Measurements from ENCODE around the gene ZSCAN10. TPM values are rescaled to one million over a fixed set of nuclear protein-coding genes. Genes with fewer than 3 reads are reported as not detected.
"Not testable (repeated sequence)": the region's sequence is repeated elsewhere in the genome, so short reads cannot be mapped to it uniquely, and the experiment has no call there.

ZSCAN10 gene
- total RNA-seq, 1 experiment from 2014 or later = 0.76 TPM

- TSS peak; percentile 62 for BruUV-seq (replicated peaks)
- H3K27ac ChIP-seq (ENCODE audit: low read depth, low read length) = no peak overlapping the region
- intact Hi-C loops (cut with micrococcal nuclease) = loop anchor here (2.0 to 10.0 kb wide), 2 partner anchors 71 to 117 kb away; no protein-coding TSS in a partner anchor
- TF ChIP-seq CEBPB (IDR thresholded peaks at IDR 0.05; ENCODE audit: low read depth) (no peak), ZFX (IDR thresholded peaks at IDR 0.05) (no peak), SP1 (IDR thresholded peaks at IDR 0.05; ENCODE audit: low read depth) (no peak), ZNF274 (IDR thresholded peaks at IDR 0.05; ENCODE audit: low read depth, low read length) (no peak)
- RAD21 ChIA-PET (ENCODE audit: low non-redundant PET in 1 of 2, low total read pairs in 2 of 2, uncharacterized antibody in 2 of 2, unreplicated experiment in 2 of 2) = no interaction called here
- H3K27me3 ChIP-seq (ENCODE audit: insufficient read depth, low read length) = no peaks in the 10 kb centered on the region
- POLR2A ChIA-PET = no interaction called here
- H3K4me1 ChIP-seq (ENCODE audit: control insufficient read depth in 1 of 2, insufficient read depth in 2 of 2, low read length in 2 of 2) = peaks cover 0 to 22% of the 10 kb centered on the region in 2 experiments; a peak in 3 of 4 replicates
- H3K9ac ChIP-seq (ENCODE audit: low read length) = no peak overlapping the region
- H3K79me2 ChIP-seq (ENCODE audit: insufficient read depth, low read length) = no peaks in the 10 kb centered on the region
- H3K36me3 ChIP-seq (ENCODE audit: control insufficient read depth in 1 of 2, insufficient read depth in 2 of 2, low read length in 2 of 2) = no peaks in the 10 kb centered on the region
- DNase-seq (ENCODE audit: low read depth, low spot score) = no peak
- no peaks in the 10 kb centered on the region for H3K9me3 ChIP-seq (ENCODE audit: control insufficient read depth in 1 of 2, insufficient read depth in 1 of 2, low read depth in 1 of 2, low read length in 2 of 2)
- no peaks in the 10 kb centered on the region for H4K20me1 ChIP-seq (ENCODE audit: insufficient read depth)
- H3K9me2 ChIP-seq (ENCODE audit: insufficient read depth) = no peaks in the 10 kb centered on the region
- CTCF ChIA-PET = interaction anchor here (1.8 to 2.5 kb wide), 4 partner anchors 26 to 75 kb away, joined by 9 to 16 read pairs (median 10); no protein-coding TSS in a partner anchor
- ATAC-seq = no peak
- no peak overlapping the region for H2AFZ ChIP-seq (ENCODE audit: low read depth, low read length, poor library complexity, severe bottlenecking)
- H3K4me2 ChIP-seq (ENCODE audit: low read length) = peak overlapping the region; percentile 95
- H3K4me3 ChIP-seq (replicated peaks in 1 of 2; ENCODE audit: low read depth in 1 of 2, low read length in 2 of 2) = peak overlapping the region in 1 of 2 experiments; percentile 87; a peak in 2 of 4 replicates
These were observed 41.6 kb downstream of the ZSCAN10 start for GRCh38 chr16:3057181-3058138.

GRCh38 chr16:3056336-3057180 is 42.5 kb downstream of the ZSCAN10 start:
- Histone ChIP-seq H3K79me2 (ENCODE audit: insufficient read depth, low read length) (no peaks in the 10 kb centered on the region), H3K4me3 (replicated peaks in 1 of 2; ENCODE audit: low read depth in 1 of 2, low read length in 2 of 2) (no peak overlapping the region), H3K4me1 (ENCODE audit: control insufficient read depth in 1 of 2, insufficient read depth in 2 of 2, low read length in 2 of 2) (peaks cover 0 to 23% of the 10 kb centered on the region in 2 experiments; a peak in 3 of 4 replicates), H2AFZ (ENCODE audit: low read depth, low read length, poor library complexity, severe bottlenecking) (no peak overlapping the region), H3K9me3 (ENCODE audit: control insufficient read depth in 1 of 2, insufficient read depth in 1 of 2, low read depth in 1 of 2, low read length in 2 of 2) (no peaks in the 10 kb centered on the region), H3K4me2 (ENCODE audit: low read length) (no peak overlapping the region), H3K36me3 (ENCODE audit: control insufficient read depth in 1 of 2, insufficient read depth in 2 of 2, low read length in 2 of 2) (no peaks in the 10 kb centered on the region), H3K27ac (ENCODE audit: low read depth, low read length) (no peak overlapping the region), H3K27me3 (ENCODE audit: insufficient read depth, low read length) (no peaks in the 10 kb centered on the region), H3K9me2 (ENCODE audit: insufficient read depth) (no peaks in the 10 kb centered on the region), H4K20me1 (ENCODE audit: insufficient read depth) (no peaks in the 10 kb centered on the region), H3K9ac (ENCODE audit: low read length) (no peak overlapping the region)
- DNase-seq (ENCODE audit: low read depth, low spot score) (no peak), ATAC-seq (no peak)
- ChIA-PET POLR2A (no interaction called here), CTCF (interaction anchor here (0.6 kb wide), 1 partner anchor 9 kb away, joined by 4 read pairs; no protein-coding TSS in a partner anchor), RAD21 (ENCODE audit: low non-redundant PET in 1 of 2, low total read pairs in 2 of 2, uncharacterized antibody in 2 of 2, unreplicated experiment in 2 of 2) (no interaction called here)
- BruUV-seq (replicated peaks) = no TSS peak
- TF ChIP-seq ELF1 (IDR thresholded peaks at IDR 0.05; ENCODE audit: borderline replicate concordance, low read depth) (no peak), EZH2phosphoT487 (IDR thresholded peaks at IDR 0.05; ENCODE audit: borderline replicate concordance) (no peak), JUND (IDR thresholded peaks at IDR 0.05) (no peak), SRF (IDR thresholded peaks at IDR 0.05; ENCODE audit: low read depth) (no peak)
- intact Hi-C loops (cut with micrococcal nuclease) = loop anchor here (10.0 kb wide), 1 partner anchor 118 kb away; no protein-coding TSS in a partner anchor

- H3K79me2 ChIP-seq (ENCODE audit: insufficient read depth, low read length); H3K4me2 ChIP-seq (ENCODE audit: low read length); DNase-seq (ENCODE audit: low read depth, low spot score); H3K9me3 ChIP-seq (ENCODE audit: control insufficient read depth in 1 of 2, insufficient read depth in 1 of 2, low read depth in 1 of 2, low read length in 2 of 2); POLR2A ChIA-PET; H3K9me2 ChIP-seq (ENCODE audit: insufficient read depth); H2AFZ ChIP-seq (ENCODE audit: low read depth, low read length, poor library complexity, severe bottlenecking); H3K9ac ChIP-seq (ENCODE audit: low read length); CTCF ChIA-PET; H3K27me3 ChIP-seq (ENCODE audit: insufficient read depth, low read length); H3K36me3 ChIP-seq (ENCODE audit: control insufficient read depth in 1 of 2, insufficient read depth in 2 of 2, low read length in 2 of 2); BruUV-seq (replicated peaks); H4K20me1 ChIP-seq (ENCODE audit: insufficient read depth); H3K27ac ChIP-seq (ENCODE audit: low read depth, low read length); H3K4me3 ChIP-seq (replicated peaks in 1 of 2; ENCODE audit: low read depth in 1 of 2, low read length in 2 of 2); RAD21 ChIA-PET (ENCODE audit: low non-redundant PET in 1 of 2, low total read pairs in 2 of 2, uncharacterized antibody in 2 of 2, unreplicated experiment in 2 of 2); ATAC-seq: not testable (repeated sequence)
- H3K4me1 ChIP-seq (ENCODE audit: control insufficient read depth in 1 of 2, insufficient read depth in 2 of 2, low read length in 2 of 2) = peaks cover 0 to 26% of the 10 kb centered on the region in 2 experiments; a peak in 3 of 4 replicates
- intact Hi-C loops (cut with micrococcal nuclease) = loop anchor here (10.0 kb wide), 1 partner anchor 119 kb away; no protein-coding TSS in a partner anchor
These were observed 43.4 kb downstream of the ZSCAN10 start for GRCh38 chr16:3055734-3056115.

Measured in HCT116 (cell line).